WTC11 (cell line): ENCODE measurements around the gene NUAK1. TPM values are rescaled to one million over a fixed set of nuclear protein-coding genes. Genes with fewer than 3 reads are reported as not detected.
A peak's percentile ranks its signal among the peaks of the same experiment; 100 is the strongest.

Experiments used
- ATAC-seq: fragments of 200-7000 bp; cut with Tn5 transposase; 2 replicates; pipeline ENCODE4 v1.10.0; 2021; ENCODE audit warnings: mild to moderate bottlenecking, moderate library complexity
- CTCF ChIA-PET: fragments of 300-600 bp; sonication (Branson Sonifier 250); formaldehyde crosslinking; loops from one replicate; lab custom pipeline; 2021; ENCODE audit warnings: antibody characterized with exemption; lab: Charles Lee
- POLR2A ChIA-PET: fragments of 350-600 bp; sonication (Branson Sonifier 250); formaldehyde crosslinking; loops from one replicate; lab custom pipeline; 2021; ENCODE audit warnings: antibody characterized with exemption; lab: Charles Lee
- DNase-seq: peaks from one replicate; pipeline ENCODE4 v3.0.0; 2021; ENCODE audit warnings: low spot score
- H3K27ac Mint-ChIP-seq: 2 replicates; pipeline ENCODE4 v1.8.0; 2021; ENCODE audit warnings: mixed read lengths
- H3K27me3 Mint-ChIP-seq: 2 replicates; pipeline ENCODE4 v1.8.0; 2021; ENCODE audit warnings: low read depth, mild to moderate bottlenecking, moderate library complexity, mixed read lengths
- H3K36me3 Mint-ChIP-seq: 2 replicates; pipeline ENCODE4 v1.8.0; 2021; ENCODE audit warnings: mixed read lengths
- H3K4me1 Mint-ChIP-seq: 2 replicates; pipeline ENCODE4 v1.8.0; 2022; ENCODE audit warnings: mixed read lengths
- H3K4me3 Mint-ChIP-seq: 2 replicates; pipeline ENCODE4 v1.8.0; 2021; ENCODE audit warnings: mild to moderate bottlenecking, moderate library complexity, mixed read lengths
- H3K9me3 Mint-ChIP-seq: 2 replicates; pipeline ENCODE4 v1.8.0; 2021; ENCODE audit warnings: mixed read lengths
- ARID4B ChIP-seq: sonication (generic); formaldehyde crosslinking; IDR thresholded peaks from 2 replicates; pipeline ENCODE4 v1.8.0; 2023; ENCODE audit warnings: missing genetic modification reagents, mild to moderate bottlenecking, borderline replicate concordance
- ATF2 ChIP-seq: sonication (generic); formaldehyde crosslinking; IDR thresholded peaks from 2 replicates; pipeline ENCODE4 v1.8.1; 2022; ENCODE audit warnings: low read depth, missing genetic modification reagents, borderline replicate concordance
- CREB1 ChIP-seq: sonication (generic); formaldehyde crosslinking; IDR thresholded peaks from 2 replicates; pipeline ENCODE4 v1.8.0; 2023; ENCODE audit warnings: mild to moderate bottlenecking, missing genetic modification reagents
- CTCF ChIP-seq: fragments of 200-600 bp; IDR thresholded peaks from 2 replicates; pipeline ENCODE4 v1.8.0; 2022; ENCODE audit warnings: antibody characterized with exemption
- E2F4 ChIP-seq: sonication (generic); formaldehyde crosslinking; IDR thresholded peaks from 2 replicates; pipeline ENCODE4 v1.8.1; 2022; ENCODE audit warnings: low read depth, mild to moderate bottlenecking, moderate library complexity, missing genetic modification reagents, borderline replicate concordance
- ETV6 ChIP-seq: sonication (generic); formaldehyde crosslinking; IDR thresholded peaks from 2 replicates; pipeline ENCODE4 v1.8.1; 2022; ENCODE audit warnings: mild to moderate bottlenecking, missing genetic modification reagents
- IRF1 ChIP-seq: sonication (generic); formaldehyde crosslinking; IDR thresholded peaks from 2 replicates; pipeline ENCODE4 v1.8.0; 2023; ENCODE audit warnings: missing genetic modification reagents
- KAT7 ChIP-seq: sonication (generic); formaldehyde crosslinking; IDR thresholded peaks from 2 replicates; pipeline ENCODE4 v1.8.1; 2023; ENCODE audit warnings: missing genetic modification reagents, mild to moderate bottlenecking, borderline replicate concordance
- MAX ChIP-seq: sonication (generic); formaldehyde crosslinking; IDR thresholded peaks from 2 replicates; pipeline ENCODE4 v1.8.0; 2022; ENCODE audit warnings: mild to moderate bottlenecking, missing genetic modification reagents
- NFATC4 ChIP-seq: fragments of 250-450 bp; sonication (Bioruptor Pico); IDR thresholded peaks from 2 replicates; pipeline ENCODE4 v1.9.0; 2021; ENCODE audit warnings: mild to moderate bottlenecking
- NR3C1 ChIP-seq: sonication (generic); formaldehyde crosslinking; conservative IDR thresholded peaks from 2 replicates; pipeline ENCODE4 v1.8.1; 2023; ENCODE audit warnings: low read depth, mild to moderate bottlenecking, missing genetic modification reagents
- PREB ChIP-seq: sonication (generic); formaldehyde crosslinking; IDR thresholded peaks from 2 replicates; pipeline ENCODE4 v1.8.1; 2022; ENCODE audit warnings: mild to moderate bottlenecking, missing genetic modification reagents, moderate library complexity, borderline replicate concordance
- SMAD4 ChIP-seq: sonication (generic); formaldehyde crosslinking; IDR thresholded peaks from 2 replicates; pipeline ENCODE4 v1.8.0; 2022; ENCODE audit warnings: mild to moderate bottlenecking, missing genetic modification reagents
- USF1 ChIP-seq: sonication (generic); formaldehyde crosslinking; IDR thresholded peaks from 2 replicates; pipeline ENCODE4 v1.8.0; 2022; ENCODE audit warnings: mild to moderate bottlenecking, missing genetic modification reagents
- ZMAT4 ChIP-seq: fragments of 250-450 bp; sonication (Bioruptor Pico); IDR thresholded peaks from 2 replicates; pipeline ENCODE4 v1.9.0; 2021; ENCODE audit warnings: mild to moderate bottlenecking
- ZNF121 ChIP-seq: sonication (generic); formaldehyde crosslinking; IDR thresholded peaks from 2 replicates; pipeline ENCODE4 v1.8.0; 2023; ENCODE audit warnings: missing genetic modification reagents
- ZNF138 ChIP-seq: sonication (generic); formaldehyde crosslinking; conservative IDR thresholded peaks from 2 replicates; pipeline ENCODE4 v1.8.1; 2022; ENCODE audit warnings: mild to moderate bottlenecking, moderate library complexity, missing genetic modification reagents
- ZNF219 ChIP-seq: sonication (generic); formaldehyde crosslinking; IDR thresholded peaks from 2 replicates; pipeline ENCODE4 v1.8.0; 2023; ENCODE audit warnings: missing genetic modification reagents, mild to moderate bottlenecking, borderline replicate concordance
- ZNF263 ChIP-seq: sonication (generic); formaldehyde crosslinking; IDR thresholded peaks from 2 replicates; pipeline ENCODE4 v1.8.1; 2022; ENCODE audit warnings: low read depth, mild to moderate bottlenecking, moderate library complexity, missing genetic modification reagents
- ZNF416 ChIP-seq: fragments of 250-450 bp; sonication (Bioruptor Pico); IDR thresholded peaks from 2 replicates; pipeline ENCODE4 v1.9.0; 2021; ENCODE audit warnings: mild to moderate bottlenecking, inconsistent platforms
- total RNA-seq: library from RNA; stranded (reverse); gene quantifications from 3 replicates; pipeline ENCODE4 v1.2.3, GENCODE V29; 2021

The NUAK1 gene
- total RNA-seq, 1 experiment from 2014 or later = 15.9 TPM

- no peak for TF ChIP-seq USF1 (CRISPR knock-in tag)
- TF ChIP-seq ATF2 (CRISPR knock-in tag) = no peak
Measured at GRCh38 chr12:106081606-106082005, 57.1 kb downstream of the NUAK1 start (continued).

- Mint-ChIP-seq H3K27me3 (no peaks in the 10 kb centered on the region), H3K4me3 (no peak overlapping the region), H3K27ac (peak overlapping the region; percentile 6), H3K9me3 (no peaks in the 10 kb centered on the region), H3K4me1 (peaks cover 34% of the 10 kb centered on the region), H3K36me3 (peaks cover 26% of the 10 kb centered on the region)
- CTCF ChIA-PET = no interaction called here
- DNase-seq (no peak), ATAC-seq (no peak)
- TF ChIP-seq ZMAT4 (no peak), NFATC4 (no peak), CTCF (no peak), ARID4B (no peak), USF1 (CRISPR knock-in tag) (no peak), ZNF138 (CRISPR knock-in tag) (no peak), ETV6 (CRISPR knock-in tag) (no peak), CREB1 (no peak), ZNF416 (no peak), MAX (no peak)
- POLR2A ChIA-PET = no interaction called here
Measured at GRCh38 chr12:106080791-106081170, 58.0 kb downstream of the NUAK1 start.

- POLR2A ChIA-PET = no interaction called here
- Mint-ChIP-seq H3K4me1 (peaks cover 34% of the 10 kb centered on the region), H3K4me3 (no peak overlapping the region), H3K36me3 (peaks cover 26% of the 10 kb centered on the region), H3K27ac (peak overlapping the region; percentile 13), H3K9me3 (no peaks in the 10 kb centered on the region), H3K27me3 (no peaks in the 10 kb centered on the region)
- CTCF ChIA-PET = no interaction called here
- ATAC-seq (no peak), DNase-seq (no peak)
- TF ChIP-seq E2F4 (CRISPR knock-in tag) = no peak
- no peak for TF ChIP-seq KAT7 (CRISPR knock-in tag)
- TF ChIP-seq ZNF263 (CRISPR knock-in tag) = no peak
- TF ChIP-seq IRF1 (CRISPR knock-in tag) = no peak
- no peak for TF ChIP-seq ZNF121 (CRISPR knock-in tag)
- TF ChIP-seq ZNF219 (CRISPR knock-in tag) = no peak
- no peak for TF ChIP-seq PREB
- no peak for TF ChIP-seq SMAD4 (CRISPR knock-in tag)
- TF ChIP-seq ZNF416 = no peak
- no peak for TF ChIP-seq NR3C1 (CRISPR knock-in tag)
Measured at GRCh38 chr12:106080041-106080790, 58.5 kb downstream of the NUAK1 start.
